OCI-LY7 (cell line): ENCODE results near the gene VAMP2. TPM values are rescaled to one million over a fixed set of nuclear protein-coding genes. Genes with fewer than 3 reads are reported as not detected.
A peak's percentile ranks its signal among the peaks of the same experiment; 100 is the strongest.

Experiments
- BruUV-seq: library from RNA; stranded (reverse); fragments of 400-500 nt; replicated peaks from 2 replicates; lab custom pipeline; 2021; lab: Mats Ljungman, UMichigan
- CTCF ChIA-PET: fragments of 300-600 bp; sonication (Branson Sonifier 250); formaldehyde crosslinking; loops from one replicate; lab custom pipeline; 2022; ENCODE audit warnings: antibody characterized with exemption; ENCODE audit not compliant: unreplicated experiment; lab: Charles Lee
- POLR2A ChIA-PET: fragments of 300-600 bp; sonication (Branson Sonifier 250); formaldehyde crosslinking; loops from one replicate; lab custom pipeline; 2022; ENCODE audit warnings: antibody characterized with exemption; lab: Charles Lee
- DNase-seq: peaks from one replicate; pipeline ENCODE4 v3.0.0-alpha.2; 2015; ENCODE audit warnings: low spot score
- H2AFZ ChIP-seq: fragments of 200-600 bp; sonication (generic), shearing (Covaris generic); 2 replicates; pipeline ENCODE4 v1.6.1; 2014; ENCODE audit warnings: mild to moderate bottlenecking, antibody characterized with exemption, low read length, moderate library complexity
- H3K27ac ChIP-seq: fragments of 200-600 bp; sonication (generic); 2 replicates; pipeline ENCODE4 v1.5.1; 2014; ENCODE audit warnings: mixed run types, low read depth, mild to moderate bottlenecking, moderate library complexity, low read length, inconsistent platforms; ENCODE audit not compliant: poor library complexity, severe bottlenecking
- H3K36me3 ChIP-seq: fragments of 200-600 bp; sonication (generic); 2 replicates; pipeline ENCODE4 v1.6.1; 2014; ENCODE audit warnings: mild to moderate bottlenecking, antibody characterized with exemption, low read length, moderate library complexity, mixed read lengths; ENCODE audit not compliant: insufficient read depth
- H3K4me1 ChIP-seq: fragments of 200-600 bp; sonication (generic); 2 replicates; pipeline ENCODE4 v1.5.1; 2014; ENCODE audit warnings: mild to moderate bottlenecking, low read length; ENCODE audit not compliant: insufficient read depth, poor library complexity, severe bottlenecking
- H3K4me2 ChIP-seq: fragments of 200-600 bp; sonication (generic); 2 replicates; pipeline ENCODE4 v1.6.1; 2014; ENCODE audit warnings: mild to moderate bottlenecking, low read length
- H3K4me3 ChIP-seq: fragments of 200-600 bp; sonication (generic); 2 replicates; pipeline ENCODE4 v1.5.1; 2014; ENCODE audit warnings: mild to moderate bottlenecking, low read depth, low read length; ENCODE audit not compliant: poor library complexity, severe bottlenecking
- H3K79me2 ChIP-seq: fragments of 200-600 bp; sonication (generic); 2 replicates; pipeline ENCODE4 v1.6.1; 2016; ENCODE audit warnings: low read depth, mild to moderate bottlenecking, low read length, moderate library complexity, mixed read lengths; ENCODE audit not compliant: insufficient read depth
- H3K9me2 ChIP-seq: fragments of 200-600 bp; sonication (generic); 2 replicates; pipeline ENCODE4 v1.6.1; 2016; ENCODE audit warnings: mild to moderate bottlenecking, low read length, mixed read lengths; ENCODE audit not compliant: insufficient read depth
- H3K9me3 ChIP-seq: fragments of 200-600 bp; sonication (generic); 2 replicates; pipeline ENCODE4 v1.6.1; 2014; ENCODE audit warnings: mild to moderate bottlenecking, mixed run types, low read length, mixed read lengths
- H4K20me1 ChIP-seq: fragments of 200-600 bp; sonication (generic); 2 replicates; pipeline ENCODE4 v1.6.1; 2014; ENCODE audit warnings: mild to moderate bottlenecking, antibody characterized with exemption, low read length, moderate library complexity, mixed read lengths; ENCODE audit not compliant: insufficient read depth
- CTCF ChIP-seq: fragments of 200-600 bp; sonication (generic); conservative IDR thresholded peaks from 2 replicates; pipeline ENCODE4 v1.5.1; 2014; ENCODE audit warnings: mild to moderate bottlenecking, antibody characterized with exemption, low read length, moderate library complexity, mixed read lengths
- EZH2phosphoT487 ChIP-seq: fragments of 200-600 bp; sonication (generic); IDR thresholded peaks from 2 replicates; pipeline ENCODE4 v1.6.1; 2018; ENCODE audit warnings: low read depth, borderline replicate concordance, mild to moderate bottlenecking, mixed run types, antibody characterized with exemption, low read length, moderate library complexity, mixed read lengths
- intact Hi-C: fragments of 100-400 bp; cut with micrococcal nuclease; formaldehyde crosslinking; loops from one replicate; pipeline ENCODE4 v1.10.0; 2022; ENCODE audit not compliant: unreplicated experiment
- total RNA-seq, 2 experiments: library from RNA; depleted of rRNA in 1 of 2; stranded (reverse); fragments of >200 nt in 1 of 2; shearing (Covaris generic) in 1 of 2; gene quantifications; 2 replicates each; pipeline ENCODE4 v1.2.3, GENCODE V29; 2014 to 2022

VAMP2 gene
- total RNA-seq, 2 experiments from 2014 or later, result 21.2 to 40.9 TPM

GRCh38 chr17:8117367-8117979, 45.3 kb downstream of the VAMP2 start:
- intact Hi-C loops, result loop anchor here (5.0 kb wide), 1 partner anchor 230 kb away; the partner anchor contains the start of gene CHD3
- H3K9me2 ChIP-seq, result no peaks in the 10 kb centered on the region

GRCh38 chr17:8116776-8117175, 46.0 kb downstream of the VAMP2 start:
- no TSS peak for BruUV-seq
- POLR2A ChIA-PET, result interaction anchor here (0.6 to 0.7 kb wide), 2 partner anchors 18 to 47 kb away, joined by 3 to 6 read pairs; no protein-coding TSS in a partner anchor
- Histone ChIP-seq H3K4me2 (no peak overlapping the region), H2AFZ (no peak overlapping the region), H3K4me1 (peaks cover 21% of the 10 kb centered on the region), H3K4me3 (no peak overlapping the region), H4K20me1 (no peaks in the 10 kb centered on the region), H3K36me3 (no peaks in the 10 kb centered on the region), H3K27ac (no peak overlapping the region), H3K79me2 (no peaks in the 10 kb centered on the region), H3K9me3 (no peaks in the 10 kb centered on the region), H3K9me2 (no peaks in the 10 kb centered on the region)
- TF ChIP-seq EZH2phosphoT487 (no peak), CTCF (no peak)
- no peak for DNase-seq
- intact Hi-C loops, result loop anchor here (5.0 kb wide), 1 partner anchor 229 kb away; the partner anchor contains the start of gene CHD3
- CTCF ChIA-PET, result interaction anchor here (1.2 kb wide), 1 partner anchor 43 kb away, joined by 4 read pairs; no protein-coding TSS in a partner anchor

More at GRCh38 chr17:8117367-8117979, 45.3 kb downstream of the VAMP2 start:
- Histone ChIP-seq H3K9me3 (no peaks in the 10 kb centered on the region), H4K20me1 (no peaks in the 10 kb centered on the region), H3K4me3 (peak overlapping the region; percentile 79), H3K36me3 (no peaks in the 10 kb centered on the region), H3K4me1 (peaks cover 25% of the 10 kb centered on the region), H3K27ac (no peak overlapping the region), H2AFZ (no peak overlapping the region), H3K4me2 (peak overlapping the region; percentile 98), H3K79me2 (no peaks in the 10 kb centered on the region)
- BruUV-seq, result no TSS peak
- no peak for DNase-seq
- no peak for TF ChIP-seq EZH2phosphoT487
- CTCF ChIA-PET, result no interaction called here
- POLR2A ChIA-PET, result interaction anchor here (0.6 kb wide), 1 partner anchor 19 kb away, joined by 6 read pairs; no protein-coding TSS in a partner anchor

GRCh38 chr17:8110907-8111306, 51.8 kb downstream of the VAMP2 start:
- H3K36me3 ChIP-seq, result no peaks in the 10 kb centered on the region
- no peak overlapping the region for H3K4me3 ChIP-seq
- no peak overlapping the region for H2AFZ ChIP-seq
- peaks cover 11% of the 10 kb centered on the region for H3K4me1 ChIP-seq
- intact Hi-C loops, result loop anchor here (1.0 to 2.0 kb wide), 3 partner anchors 16 to 51 kb away; no protein-coding TSS in a partner anchor
- no peaks in the 10 kb centered on the region for H3K9me3 ChIP-seq
- ChIA-PET CTCF (interaction anchor here (0.8 to 2.4 kb wide), 4 partner anchors 8 to 53 kb away, joined by 3 to 7 read pairs (median 6); no protein-coding TSS in a partner anchor), POLR2A (interaction anchor here (1.4 kb wide), 1 partner anchor 20 kb away, joined by 6 read pairs; no protein-coding TSS in a partner anchor)
- no peaks in the 10 kb centered on the region for H3K79me2 ChIP-seq
- TF ChIP-seq EZH2phosphoT487, result no peak
- TF ChIP-seq CTCF, result no peak
- H3K27ac ChIP-seq, result no peak overlapping the region
- H4K20me1 ChIP-seq, result no peaks in the 10 kb centered on the region
- DNase-seq, result no peak
- no peaks in the 10 kb centered on the region for H3K9me2 ChIP-seq
- no peak overlapping the region for H3K4me2 ChIP-seq
- BruUV-seq, result no TSS peak
